ENCODE measurements around the gene TFDP2. TPM values are rescaled to one million over a fixed set of nuclear protein-coding genes. Genes with fewer than 3 reads are reported as not detected.
A peak's percentile ranks its signal among the peaks of the same experiment; 100 is the strongest.
"Not testable (repeated sequence)": the region's sequence is repeated elsewhere in the genome, so short reads cannot be mapped to it uniquely, and the experiment has no call there.

Gene TFDP2
- total RNA-seq, 1 donor from 2014 or later = 57.3 TPM

- intact Hi-C loops (cut with DNase I) = no loop called here
- ATAC-seq (ENCODE audit: poor library complexity) = no peak
- DNase-seq = no peak
Measured at GRCh38 chr3:141949972-141950371, 199.4 kb downstream of the TFDP2 start.

- DNase-seq = no peak
- no peak for ATAC-seq (ENCODE audit: poor library complexity)
- intact Hi-C loops (cut with DNase I) = no loop called here
Measured at GRCh38 chr3:141949399-141949798, 199.9 kb downstream of the TFDP2 start.

DNA sequence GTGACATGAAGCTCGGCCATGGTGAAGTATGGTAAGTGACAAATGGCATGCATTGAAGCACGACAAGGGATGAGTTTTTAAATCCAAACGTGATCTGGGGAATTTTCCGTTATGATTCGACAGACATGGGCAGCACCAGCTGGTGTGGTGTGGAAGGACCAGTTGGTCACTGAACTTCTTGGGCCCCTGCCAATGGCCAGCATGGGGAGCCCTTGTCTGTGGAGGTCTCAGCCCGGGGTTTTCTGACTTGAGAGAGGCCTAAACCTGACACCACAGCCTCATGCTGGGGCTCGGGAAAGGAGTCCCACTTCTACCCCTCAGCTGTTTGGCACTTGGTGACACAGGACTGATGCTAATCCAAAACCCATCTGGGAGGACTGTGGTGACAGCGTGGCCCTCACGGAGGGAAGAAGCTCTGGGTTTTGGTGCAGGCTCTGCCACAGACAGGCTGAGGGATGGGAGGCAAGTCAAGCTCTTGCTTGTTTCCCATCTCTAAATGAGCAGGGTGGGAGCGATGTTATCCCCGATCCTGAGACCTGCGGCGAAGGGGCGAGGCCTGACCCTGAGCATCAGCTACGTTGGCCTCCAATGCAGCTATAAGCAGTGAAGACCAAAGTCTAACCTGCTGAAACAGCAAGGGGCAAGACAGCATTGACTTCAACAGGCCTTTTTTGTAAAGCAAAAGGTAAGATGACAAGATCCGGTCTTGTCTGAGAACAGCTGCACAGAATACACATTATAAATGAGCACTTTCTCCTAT lies 203.4 kb downstream of the TFDP2 start:
- DNase-seq (no peak), ATAC-seq (ENCODE audit: poor library complexity) (no peak)
- intact Hi-C loops (cut with DNase I) = no loop called here

- no peak for ATAC-seq (ENCODE audit: poor library complexity)
- intact Hi-C loops (cut with DNase I) = no loop called here
- DNase-seq = no peak
Measured at GRCh38 chr3:141942006-141942405, 207.3 kb downstream of the TFDP2 start.

DNA sequence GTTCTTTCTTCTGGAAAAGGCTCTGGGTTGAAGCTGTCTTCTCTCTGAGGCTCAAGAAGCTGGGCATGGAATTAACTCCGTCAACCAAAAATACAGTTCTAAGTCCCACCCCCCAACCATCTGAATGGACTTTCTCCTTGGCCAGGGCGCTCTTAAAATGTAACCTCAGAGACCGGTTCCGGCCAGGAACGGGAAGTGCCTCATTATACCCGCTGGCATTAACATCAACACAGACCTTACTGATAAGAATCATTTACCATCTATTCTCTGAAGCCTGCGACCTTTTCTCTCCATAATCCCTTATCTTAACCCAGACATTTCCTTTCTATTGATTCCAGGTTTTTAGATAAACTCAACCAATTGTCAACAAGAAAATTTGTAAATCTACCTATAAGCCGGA lies 208.3 kb downstream of the TFDP2 start:
- no peak for ATAC-seq (ENCODE audit: poor library complexity)
- intact Hi-C loops (cut with DNase I) = no loop called here
- no peak for DNase-seq

DNA sequence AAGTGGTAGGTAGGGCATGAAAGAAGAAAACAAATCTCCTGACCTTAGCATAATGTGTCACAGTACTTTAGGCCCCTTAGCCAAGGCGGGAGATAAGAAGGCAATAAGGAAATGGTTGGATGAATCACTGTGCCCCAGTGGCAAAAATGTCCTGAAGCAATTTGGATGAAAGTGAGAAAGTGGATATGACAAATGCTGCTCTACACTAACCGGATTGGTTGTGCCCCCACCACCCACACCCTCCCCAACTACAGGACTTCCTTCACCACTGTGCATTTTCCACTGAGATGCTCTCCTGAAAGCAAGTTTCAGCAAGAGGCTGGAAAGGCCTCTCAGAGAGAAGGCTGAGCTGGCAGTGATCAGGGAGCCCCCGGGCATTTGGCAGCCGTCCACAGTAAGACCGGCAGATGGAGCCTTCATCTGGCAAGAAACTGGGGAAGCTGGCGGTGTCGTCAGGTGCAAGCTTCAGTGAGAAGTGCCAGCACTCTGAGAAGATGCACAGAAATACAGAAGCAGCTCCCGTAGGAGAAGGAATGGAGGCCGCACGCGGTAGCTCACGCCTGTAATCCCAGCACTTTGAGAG lies 209.1 kb downstream of the TFDP2 start:
- no peak for ATAC-seq (ENCODE audit: poor library complexity)

GRCh38 chr3:141939759-141940158 lies 209.6 kb downstream of the TFDP2 start:
- ATAC-seq (ENCODE audit: poor library complexity) = no peak
- intact Hi-C loops (cut with DNase I) = no loop called here
- DNase-seq = no peak

More for the DNA sequence above, 209.1 kb downstream of the TFDP2 start:
- no peak for DNase-seq
- intact Hi-C loops (cut with DNase I) = no loop called here

GRCh38 chr3:141938011-141938500 lies 211.3 kb downstream of the TFDP2 start:
- ATAC-seq (ENCODE audit: poor library complexity) (no peak), DNase-seq (no peak)
- intact Hi-C loops (cut with DNase I) = no loop called here

GRCh38 chr3:141934354-141934753 lies 215.0 kb downstream of the TFDP2 start:
- DNase-seq = no peak

GRCh38 chr3:141933421-141934300 lies 215.7 kb downstream of the TFDP2 start:
- intact Hi-C loops (cut with DNase I) = no loop called here
- DNase-seq (no peak), ATAC-seq (ENCODE audit: poor library complexity) (no peak)

More at GRCh38 chr3:141934354-141934753, 215.0 kb downstream of the TFDP2 start:
- no peak for ATAC-seq (ENCODE audit: poor library complexity)
- intact Hi-C loops (cut with DNase I) = no loop called here

DNA sequence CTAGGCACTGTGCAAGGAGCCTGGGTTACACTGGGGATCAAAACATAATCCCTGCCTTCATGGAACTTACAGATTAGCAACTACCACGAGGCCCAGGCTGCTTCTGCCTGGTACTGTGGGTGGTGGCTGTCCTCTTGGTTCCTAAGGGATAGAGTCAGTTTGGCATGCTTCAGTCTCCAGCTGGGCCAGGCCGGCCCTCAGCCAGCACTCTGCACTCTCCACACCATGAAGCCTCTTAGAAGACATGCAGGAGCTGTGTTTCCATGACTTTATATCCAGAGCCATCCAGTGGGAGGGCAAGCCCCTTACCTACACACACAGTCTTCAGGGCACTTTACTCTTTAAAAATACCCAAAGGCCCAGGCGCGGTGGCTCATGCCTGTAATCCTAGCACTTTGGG lies 218.5 kb downstream of the TFDP2 start:
- DNase-seq (no peak), ATAC-seq (ENCODE audit: poor library complexity) (no peak)
- intact Hi-C loops (cut with DNase I) = no loop called here

DNA sequence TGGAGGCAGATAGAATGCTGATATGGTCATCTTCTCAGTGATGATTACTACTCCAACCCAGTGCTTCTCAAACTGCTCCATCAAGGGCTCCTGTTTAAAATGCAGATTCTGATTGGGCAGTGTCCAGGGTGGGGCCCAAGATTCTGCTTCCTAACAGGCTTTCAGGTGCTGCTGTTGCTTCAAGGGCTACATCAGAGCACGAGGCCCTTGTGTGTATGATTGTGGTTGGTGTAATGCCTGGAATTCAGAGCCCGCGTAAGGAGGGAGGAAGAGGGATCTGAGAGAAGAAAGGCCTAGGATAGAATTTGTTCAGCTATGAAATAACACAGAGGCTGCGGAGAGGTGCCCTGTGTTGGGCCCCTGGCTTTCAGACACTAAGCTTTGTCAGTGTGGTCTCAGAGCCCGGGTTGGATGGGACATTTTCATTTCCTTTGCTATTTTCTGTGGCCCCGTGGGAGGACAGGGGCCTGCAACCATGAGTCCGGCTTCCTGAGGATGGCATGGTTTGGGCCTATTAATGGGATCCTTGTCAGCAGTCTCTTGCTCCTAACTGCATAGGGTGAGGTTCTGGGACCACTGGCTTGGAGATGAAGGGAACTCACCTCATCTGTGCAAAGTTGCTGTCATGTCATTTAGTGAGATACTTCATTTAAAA lies 219.9 kb downstream of the TFDP2 start:
- intact Hi-C loops (cut with DNase I) = no loop called here
- DNase-seq = no peak
- ATAC-seq (ENCODE audit: poor library complexity) = no peak

GRCh38 chr3:141928631-141929270 lies 220.6 kb downstream of the TFDP2 start:
- intact Hi-C loops (cut with DNase I) = no loop called here

GRCh38 chr3:141926929-141927328 lies 222.4 kb downstream of the TFDP2 start:
- DNase-seq = no peak
- peak; percentile 25 for ATAC-seq (ENCODE audit: poor library complexity)
- intact Hi-C loops (cut with DNase I) = no loop called here

More at GRCh38 chr3:141928631-141929270, 220.6 kb downstream of the TFDP2 start:
- DNase-seq (no peak), ATAC-seq (ENCODE audit: poor library complexity) (no peak)

GRCh38 chr3:141925677-141926076 lies 223.7 kb downstream of the TFDP2 start:
- intact Hi-C loops (cut with DNase I); ATAC-seq (ENCODE audit: poor library complexity); DNase-seq: not testable (repeated sequence)

GRCh38 chr3:141921316-141921715 lies 228.0 kb downstream of the TFDP2 start:
- ATAC-seq (ENCODE audit: poor library complexity) (no peak), DNase-seq (no peak)
- intact Hi-C loops (cut with DNase I) = no loop called here

GRCh38 chr3:141920701-141921100 lies 228.6 kb downstream of the TFDP2 start:
- no peak for ATAC-seq (ENCODE audit: poor library complexity)
- intact Hi-C loops (cut with DNase I) = no loop called here
- DNase-seq = no peak

GRCh38 chr3:141915766-141916165 lies 233.6 kb downstream of the TFDP2 start:
- no peak for DNase-seq
- ATAC-seq (ENCODE audit: poor library complexity) = no peak
- intact Hi-C loops (cut with DNase I) = loop anchor here (10.0 kb wide), 1 partner anchor 331 kb away; no protein-coding TSS in a partner anchor

All from Right ventricle myocardium superior (tissue), 1 donor.